Nephron (organoid): ENCODE data around the gene NPVF.
A peak's percentile ranks its signal among the peaks of the same experiment; 100 is the strongest.

Source experiments
- H3K27ac Mint-ChIP-seq, 3 experiments: 2 replicates each; pipeline ENCODE4 v1.8.0; 2020; ENCODE audit warnings: mixed read lengths in 3 of 3, mild to moderate bottlenecking in 2 of 3, moderate library complexity in 1 of 3
- H3K27me3 Mint-ChIP-seq: 2 replicates; pipeline ENCODE4 v1.8.0; 2021; ENCODE audit warnings: low read depth, mild to moderate bottlenecking, moderate library complexity, mixed read lengths
- H3K36me3 Mint-ChIP-seq: 2 replicates; pipeline ENCODE4 v1.8.0; 2020; ENCODE audit warnings: low read depth, mixed read lengths
- H3K4me1 Mint-ChIP-seq: 2 replicates; pipeline ENCODE4 v1.8.0; 2020; ENCODE audit warnings: mixed read lengths
- H3K4me3 Mint-ChIP-seq, 3 experiments: 2 replicates each; pipeline ENCODE4 v1.8.0; 2020; ENCODE audit warnings: mild to moderate bottlenecking in 3 of 3, mixed read lengths in 3 of 3, moderate library complexity in 2 of 3
- H3K9me3 Mint-ChIP-seq: 2 replicates; pipeline ENCODE4 v1.8.0; 2020; ENCODE audit warnings: mixed read lengths
- CTCF ChIP-seq, 3 experiments: fragments of 200-600 bp; sonication (generic); IDR thresholded peaks; one replicate each; pipeline ENCODE4 v1.5.0; 2021; ENCODE audit warnings: antibody characterized with exemption in 3 of 3; ENCODE audit not compliant: unreplicated experiment in 3 of 3

NPVF gene

GRCh38 chr7:25253714-25254113, 25.4 kb upstream of the NPVF start:
- peaks cover 3% of the 10 kb centered on the region for H3K27me3 Mint-ChIP-seq
- peaks cover 7% of the 10 kb centered on the region for H3K9me3 Mint-ChIP-seq
- H3K27ac Mint-ChIP-seq, result no peak overlapping the region
- H3K4me3 Mint-ChIP-seq, result no peak overlapping the region
- TF ChIP-seq CTCF (IDR thresholded peaks at IDR 0.05; ENCODE audit: unreplicated experiment in 3 of 3), result no peak
- H3K36me3 Mint-ChIP-seq, result no peaks in the 10 kb centered on the region
- peaks cover 11% of the 10 kb centered on the region for H3K4me1 Mint-ChIP-seq

GRCh38 chr7:25250386-25250785, 22.1 kb upstream of the NPVF start:
- Mint-ChIP-seq H3K4me3 (no peak overlapping the region), H3K4me1 (peaks cover 3% of the 10 kb centered on the region), H3K27ac (peak overlapping the region in 2 of 3 experiments; percentile 33 to 38), H3K36me3 (no peaks in the 10 kb centered on the region), H3K27me3 (peaks cover 3% of the 10 kb centered on the region), H3K9me3 (peaks cover 14% of the 10 kb centered on the region)
- no peak for TF ChIP-seq CTCF (IDR thresholded peaks at IDR 0.05; ENCODE audit: unreplicated experiment in 3 of 3)

DNA sequence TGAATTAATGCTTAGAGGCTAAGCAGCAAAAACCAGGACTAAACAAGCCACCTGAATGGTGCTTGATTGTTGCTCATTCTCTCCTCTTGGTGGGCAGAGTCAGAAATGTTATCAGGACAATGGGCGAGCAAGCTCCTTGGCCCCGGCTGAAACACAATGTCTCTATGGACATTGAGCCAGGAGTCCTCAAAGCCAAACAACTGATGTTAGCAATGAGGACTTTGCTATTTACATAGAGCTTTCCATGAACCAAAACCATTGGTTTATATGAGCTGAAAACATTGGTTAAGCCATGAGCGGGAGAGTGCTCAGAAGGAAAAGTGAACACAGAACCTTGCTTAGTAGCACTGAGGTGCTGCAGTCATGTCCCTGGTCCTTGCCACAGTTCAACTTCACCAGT, 21.5 kb upstream of the NPVF start:
- Mint-ChIP-seq H3K27ac (no peak overlapping the region), H3K4me3 (no peak overlapping the region), H3K9me3 (peaks cover 14% of the 10 kb centered on the region), H3K36me3 (no peaks in the 10 kb centered on the region), H3K27me3 (peaks cover 3% of the 10 kb centered on the region), H3K4me1 (peaks cover 5% of the 10 kb centered on the region)
- no peak for TF ChIP-seq CTCF (IDR thresholded peaks at IDR 0.05; ENCODE audit: unreplicated experiment in 3 of 3)

GRCh38 chr7:25246306-25246705, 18.0 kb upstream of the NPVF start:
- no peak for TF ChIP-seq CTCF (IDR thresholded peaks at IDR 0.05; ENCODE audit: unreplicated experiment in 3 of 3)
- peaks cover 4% of the 10 kb centered on the region for H3K27me3 Mint-ChIP-seq
- peaks cover 11% of the 10 kb centered on the region for H3K9me3 Mint-ChIP-seq
- no peak overlapping the region for H3K4me3 Mint-ChIP-seq
- peaks cover 28% of the 10 kb centered on the region for H3K4me1 Mint-ChIP-seq
- no peaks in the 10 kb centered on the region for H3K36me3 Mint-ChIP-seq
- H3K27ac Mint-ChIP-seq, result peak overlapping the region in 2 of 3 experiments; percentile 93 to 95

- Mint-ChIP-seq H3K27me3 (peaks cover 4% of the 10 kb centered on the region), H3K4me1 (peaks cover 38% of the 10 kb centered on the region), H3K4me3 (peak overlapping the region in 1 of 3 experiments; percentile 20), H3K9me3 (peaks cover 11% of the 10 kb centered on the region), H3K36me3 (no peaks in the 10 kb centered on the region), H3K27ac (peak overlapping the region; percentile 79 to 95 (median 93))
- no peak for TF ChIP-seq CTCF (IDR thresholded peaks at IDR 0.05; ENCODE audit: unreplicated experiment in 3 of 3)
Measured at GRCh38 chr7:25244254-25245033, 16.2 kb upstream of the NPVF start.

- Mint-ChIP-seq H3K4me1 (peaks cover 38% of the 10 kb centered on the region), H3K36me3 (no peaks in the 10 kb centered on the region), H3K9me3 (peaks cover 3% of the 10 kb centered on the region), H3K27me3 (peaks cover 4% of the 10 kb centered on the region), H3K4me3 (no peak overlapping the region), H3K27ac (peak overlapping the region in 2 of 3 experiments; percentile 16 to 38)
- no peak for TF ChIP-seq CTCF (IDR thresholded peaks at IDR 0.05; ENCODE audit: unreplicated experiment in 3 of 3)
Measured at GRCh38 chr7:25242678-25243077, 14.4 kb upstream of the NPVF start.
